Gastroesophageal sphincter (tissue), 4 donors: ENCODE measurements around the gene TECPR2. TPM values are rescaled to one million over a fixed set of nuclear protein-coding genes. Genes with fewer than 3 reads are reported as not detected.

Source experiments
- ATAC-seq: fragments of 150-250 bp; one replicate; pipeline ENCODE4 v1.9.1; 2016; ENCODE audit warnings: mild to moderate bottlenecking, moderate library complexity
- H3K27ac ChIP-seq, 4 donors: fragments of 200-600 bp; sonication (generic) in 3 of 4; 1 replicate in 3 of 4; 2 replicates in 1 of 4; pipeline ENCODE4 v1.5.1; 2016 to 2019
- H3K27me3 ChIP-seq: fragments of 200-600 bp; sonication (generic); one replicate; pipeline ENCODE4 v1.5.1; 2019
- H3K36me3 ChIP-seq, 2 donors: fragments of 200-600 bp; sonication (generic); one replicate each; pipeline ENCODE4 v1.5.1; 2019; ENCODE audit warnings: control low read depth in 1 of 2
- H3K4me1 ChIP-seq, 3 donors: fragments of 200-600 bp; sonication (generic); 1 replicate in 2 of 3; 2 replicates in 1 of 3; pipeline ENCODE4 v1.5.1; 2016 to 2019; ENCODE audit warnings: control low read depth in 2 of 3
- H3K4me3 ChIP-seq, 2 donors: fragments of 200-600 bp; sonication (generic); one replicate each; pipeline ENCODE4 v1.5.1; 2019; ENCODE audit warnings: mild to moderate bottlenecking in 1 of 2, moderate library complexity in 1 of 2
- H3K9me3 ChIP-seq, 3 donors: fragments of 200-600 bp; sonication (generic); one replicate each; pipeline ENCODE4 v1.5.1; 2017 to 2019; ENCODE audit warnings: control low read depth in 2 of 3
- CTCF ChIP-seq, 4 experiments: fragments of 200-600 bp in 2 of 4; fragments of 450-650 bp in 2 of 4; sonication (generic) in 1 of 4; IDR thresholded peaks; one replicate each; pipeline ENCODE4 v1.5.1; 2017 to 2019; ENCODE audit warnings: antibody characterized with exemption in 4 of 4, mild to moderate bottlenecking in 2 of 4, moderate library complexity in 2 of 4
- EP300 ChIP-seq: sonication (generic); formaldehyde crosslinking; IDR thresholded peaks from one replicate; pipeline ENCODE4 v1.6.1; 2017; ENCODE audit warnings: antibody characterized with exemption, mild to moderate bottlenecking
- POLR2A ChIP-seq, 2 donors: fragments of 450-650 bp; IDR thresholded peaks; one replicate each; pipeline ENCODE4 v1.6.1; 2017; ENCODE audit warnings: antibody characterized with exemption in 2 of 2, mild to moderate bottlenecking in 2 of 2, moderate library complexity in 1 of 2
- POLR2AphosphoS5 ChIP-seq: sonication (generic); formaldehyde crosslinking; IDR thresholded peaks from one replicate; pipeline ENCODE4 v1.6.1; 2017; ENCODE audit warnings: antibody characterized with exemption
- WGBS, 2 donors: methylation state at CpG; one replicate each; pipeline ENCODE4 v1.1.5; 2018; ENCODE audit warnings: low coverage in 1 of 2; 5-methylcytosine and 5-hydroxymethylcytosine counted together
- total RNA-seq, 4 donors: library from RNA; depleted of rRNA; stranded (reverse); fragments of >200 nt; gene quantifications; one replicate each; pipeline ENCODE4 v1.1.0, GENCODE V29; 2016

Gene TECPR2
- total RNA-seq, 4 donors from 2014 or later: 26.0 to 57.2 (median 30.5) TPM

DNA sequence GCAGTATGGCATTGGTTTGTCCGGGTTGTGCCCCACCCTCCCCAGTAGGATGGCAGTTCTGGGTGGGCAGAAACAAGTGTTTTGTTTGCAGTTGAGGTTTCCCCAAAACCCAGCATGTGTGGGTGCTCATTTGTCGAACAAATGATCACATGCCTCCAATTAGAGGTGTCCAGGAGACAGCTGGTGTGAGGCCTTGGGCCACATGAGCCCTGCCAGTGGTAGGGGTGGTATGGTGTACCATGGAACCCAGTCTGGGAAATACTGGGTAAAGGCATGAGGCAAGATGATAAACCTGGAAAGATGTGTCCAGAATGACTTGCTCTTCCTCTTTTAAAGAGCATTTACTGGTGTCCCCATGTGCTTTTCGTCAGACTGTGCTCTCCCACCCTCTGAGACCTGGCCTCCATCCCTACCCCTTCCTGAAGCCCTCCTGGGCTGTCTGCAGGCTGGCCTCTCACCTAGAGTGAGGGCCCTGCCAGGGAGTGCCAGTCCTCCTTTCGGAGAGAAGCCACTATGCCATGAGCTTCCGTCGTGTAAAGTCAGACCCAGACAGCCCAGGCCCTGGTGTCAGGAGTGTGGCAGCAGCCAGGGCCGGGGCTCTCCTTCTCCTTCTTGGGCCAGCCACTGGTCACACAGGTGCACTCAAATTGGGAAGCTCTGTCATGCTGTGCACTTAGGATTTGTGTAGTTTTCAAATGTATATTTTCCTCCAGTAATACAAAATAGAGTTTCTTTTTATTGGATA lies 129.2 kb downstream of the TECPR2 start:
- Histone ChIP-seq H3K27ac (no peak overlapping the region), H3K27me3 (no peaks in the 10 kb centered on the region), H3K4me3 (no peak overlapping the region), H3K4me1 (peaks cover 0 to 4% (median 0%) of the 10 kb centered on the region in 3 donors), H3K36me3 (peaks cover 0 to 31% of the 10 kb centered on the region in 2 donors), H3K9me3 (no peaks in the 10 kb centered on the region)
- ATAC-seq: no peak
- WGBS, 2 donors: 67 to 92% methylated on average over 1 of the region's 7 CpGs
- TF ChIP-seq POLR2A (IDR thresholded peaks at IDR 0.05) (no peak), EP300 (no peak), POLR2AphosphoS5 (no peak), CTCF (IDR thresholded peaks at IDR 0.05) (no peak)

GRCh38 chr14:102492531-102492910 lies 129.8 kb downstream of the TECPR2 start:
- no peak overlapping the region for H3K27ac ChIP-seq
- no peaks in the 10 kb centered on the region for H3K27me3 ChIP-seq
- H3K9me3 ChIP-seq: no peaks in the 10 kb centered on the region
- no peak overlapping the region for H3K4me3 ChIP-seq
- no peak for TF ChIP-seq POLR2AphosphoS5
- no peaks in the 10 kb centered on the region for H3K4me1 ChIP-seq
- peaks cover 0 to 36% of the 10 kb centered on the region in 2 donors for H3K36me3 ChIP-seq
- no peak for ATAC-seq
- whole genome bisulfite sequencing, 2 donors: 92 to 100% methylated on average over 4 to 7 of the region's 17 CpGs

DNA sequence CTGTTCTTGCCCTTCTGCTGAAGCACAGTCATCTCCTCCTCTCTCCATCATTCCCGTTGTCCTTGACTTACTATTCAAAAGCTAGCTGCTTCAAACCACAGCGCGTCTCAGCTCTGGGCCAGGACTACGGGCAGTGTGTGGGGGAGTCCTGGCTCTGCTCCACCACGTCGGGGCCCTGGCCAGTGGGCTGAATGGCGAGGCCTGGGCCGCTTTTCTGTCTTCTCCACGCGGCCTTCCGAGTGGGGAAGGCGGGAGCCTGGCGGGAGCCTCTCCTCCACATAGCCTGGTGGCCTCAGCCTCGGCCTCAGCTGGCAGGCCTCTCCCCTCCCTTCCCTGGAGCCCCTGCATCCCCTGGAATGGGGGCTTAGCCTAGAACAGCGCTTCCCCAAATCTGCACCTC lies 130.4 kb downstream of the TECPR2 start:
- Histone ChIP-seq H3K4me3 (no peak overlapping the region), H3K36me3 (peaks cover 0 to 42% of the 10 kb centered on the region in 2 donors), H3K27me3 (no peaks in the 10 kb centered on the region), H3K9me3 (no peaks in the 10 kb centered on the region), H3K27ac (no peak overlapping the region), H3K4me1 (no peaks in the 10 kb centered on the region)
- TF ChIP-seq CTCF (IDR thresholded peaks at IDR 0.05): no peak
- no peak for TF ChIP-seq POLR2AphosphoS5
- no peak for TF ChIP-seq EP300
- no peak for TF ChIP-seq POLR2A (IDR thresholded peaks at IDR 0.05)
- WGBS, 2 donors: 60 to 92% methylated on average over 1 to 4 of the region's 15 CpGs
- ATAC-seq: no peak

GRCh38 chr14:102493585-102493984 lies 130.8 kb downstream of the TECPR2 start:
- 90 to 100% methylated on average over 2 of the region's 15 CpGs for WGBS, 2 donors
- H3K9me3 ChIP-seq: no peaks in the 10 kb centered on the region
- no peak for ATAC-seq
- no peak overlapping the region for H3K27ac ChIP-seq
- no peak for TF ChIP-seq POLR2AphosphoS5
- no peak for TF ChIP-seq POLR2A (IDR thresholded peaks at IDR 0.05)
- TF ChIP-seq EP300: no peak
- no peak for TF ChIP-seq CTCF (IDR thresholded peaks at IDR 0.05)
- H3K4me3 ChIP-seq: no peak overlapping the region
- H3K27me3 ChIP-seq: no peaks in the 10 kb centered on the region
- H3K36me3 ChIP-seq: peaks cover 0 to 47% of the 10 kb centered on the region in 2 donors
- no peaks in the 10 kb centered on the region for H3K4me1 ChIP-seq

GRCh38 chr14:102495491-102496330 lies 133.0 kb downstream of the TECPR2 start:
- TF ChIP-seq CTCF (IDR thresholded peaks at IDR 0.05) (no peak), POLR2A (IDR thresholded peaks at IDR 0.05) (no peak), EP300 (no peak), POLR2AphosphoS5 (no peak)
- WGBS, 2 donors: no CpG with 5 or more reads among the region's 26 CpGs
- Histone ChIP-seq H3K9me3 (no peaks in the 10 kb centered on the region), H3K27me3 (no peaks in the 10 kb centered on the region), H3K36me3 (peaks cover 0 to 63% of the 10 kb centered on the region in 2 donors), H3K27ac (no peak overlapping the region), H3K4me3 (no peak overlapping the region), H3K4me1 (peaks cover 0 to 16% (median 6%) of the 10 kb centered on the region in 3 donors)
- ATAC-seq: no peak
